ENCODE measurements around the gene SCYGR8. TPM values are rescaled to one million over a fixed set of nuclear protein-coding genes. Genes with fewer than 3 reads are reported as not detected.

Gene SCYGR8
- polyA plus RNA-seq, 3 donors = not detected

DNA sequence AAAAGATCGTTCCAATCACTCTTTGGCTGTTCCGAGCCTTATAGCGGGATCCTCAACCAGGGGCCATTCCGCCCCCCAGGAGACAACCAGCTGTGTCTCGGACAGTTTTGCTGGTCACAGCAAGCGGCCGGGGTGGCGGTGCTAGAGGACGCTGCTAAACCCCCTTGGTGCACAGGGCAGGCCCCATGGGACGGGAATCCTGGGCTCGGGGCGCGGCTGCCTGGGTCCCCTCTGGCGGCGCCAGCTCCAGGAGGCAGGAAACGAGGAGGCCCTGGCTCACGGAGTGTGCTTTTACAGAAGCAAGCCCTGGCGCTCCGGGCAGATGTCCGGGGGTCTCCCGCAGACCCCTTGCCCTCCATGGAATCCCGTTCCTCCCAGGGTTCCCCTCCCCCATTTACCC is 22.1 kb downstream of the SCYGR8 start:
- 92% methylated on average over 22 of the region's 22 CpGs for WGBS (ENCODE audit: insufficient coverage)
- Histone ChIP-seq H3K36me3 (replicated peaks in 1 of 2; ENCODE audit: control insufficient read depth in 1 of 2, insufficient read depth in 2 of 2, low read length in 2 of 2) (no peaks in the 10 kb centered on the region), H3K4me3 (replicated peaks in 1 of 3; ENCODE audit: low read depth in 2 of 3, low read length in 3 of 3) (no peak overlapping the region), H3K27ac (ENCODE audit: low read depth in 1 of 2, low read length in 2 of 2) (no peak overlapping the region), H4K20me1 (ENCODE audit: insufficient read depth, low read length) (no peaks in the 10 kb centered on the region), H3K9me3 (replicated peaks in 1 of 2; ENCODE audit: control insufficient read depth in 1 of 2, insufficient read depth in 1 of 2, low read length in 2 of 2) (no peaks in the 10 kb centered on the region), H2AFZ (ENCODE audit: insufficient read depth, low read depth, low read length, poor library complexity, severe bottlenecking) (no peak overlapping the region), H3K4me2 (replicated peaks; ENCODE audit: extremely low read depth, low read length, poor library complexity, severe bottlenecking) (no peak overlapping the region), H3K4me1 (ENCODE audit: control insufficient read depth in 1 of 2, insufficient read depth in 2 of 2, low read length in 2 of 2) (no peaks in the 10 kb centered on the region), H3K79me2 (ENCODE audit: insufficient read depth, low read length) (no peaks in the 10 kb centered on the region), H3K9ac (ENCODE audit: insufficient read depth, low read length, poor library complexity, severe bottlenecking) (no peak overlapping the region), H3K27me3 (ENCODE audit: control insufficient read depth in 2 of 2, insufficient read depth in 2 of 2, low read length in 2 of 2) (no peaks in the 10 kb centered on the region)
- H3K27me3 Mint-ChIP-seq (ENCODE audit: low read depth in 3 of 3) = peaks cover 2 to 6% (median 3%) of the 10 kb centered on the region in 3 donors
- no peak overlapping the region for H3K27ac Mint-ChIP-seq
- intact Hi-C loops (cut with micrococcal nuclease) = loop anchor here in 1 of 2 donors (5.0 to 10.0 kb wide), 2 partner anchors 531 to 643 kb away; no protein-coding TSS in a partner anchor
- no peak for DNase-seq
- TF ChIP-seq, protein P1, sequence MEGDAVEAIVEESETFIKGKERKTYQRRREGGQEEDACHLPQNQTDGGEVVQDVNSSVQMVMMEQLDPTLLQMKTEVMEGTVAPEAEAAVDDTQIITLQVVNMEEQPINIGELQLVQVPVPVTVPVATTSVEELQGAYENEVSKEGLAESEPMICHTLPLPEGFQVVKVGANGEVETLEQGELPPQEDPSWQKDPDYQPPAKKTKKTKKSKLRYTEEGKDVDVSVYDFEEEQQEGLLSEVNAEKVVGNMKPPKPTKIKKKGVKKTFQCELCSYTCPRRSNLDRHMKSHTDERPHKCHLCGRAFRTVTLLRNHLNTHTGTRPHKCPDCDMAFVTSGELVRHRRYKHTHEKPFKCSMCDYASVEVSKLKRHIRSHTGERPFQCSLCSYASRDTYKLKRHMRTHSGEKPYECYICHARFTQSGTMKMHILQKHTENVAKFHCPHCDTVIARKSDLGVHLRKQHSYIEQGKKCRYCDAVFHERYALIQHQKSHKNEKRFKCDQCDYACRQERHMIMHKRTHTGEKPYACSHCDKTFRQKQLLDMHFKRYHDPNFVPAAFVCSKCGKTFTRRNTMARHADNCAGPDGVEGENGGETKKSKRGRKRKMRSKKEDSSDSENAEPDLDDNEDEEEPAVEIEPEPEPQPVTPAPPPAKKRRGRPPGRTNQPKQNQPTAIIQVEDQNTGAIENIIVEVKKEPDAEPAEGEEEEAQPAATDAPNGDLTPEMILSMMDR (IDR thresholded peaks at IDR 0.05) = no peak
- H3K36me3 Mint-ChIP-seq = no peaks in the 10 kb centered on the region
- H3K4me3 Mint-ChIP-seq = no peak overlapping the region
- H3K9me3 Mint-ChIP-seq = peaks cover 0 to 3% (median 0%) of the 10 kb centered on the region in 7 donors
- peaks cover 4% of the 10 kb centered on the region for H3K4me1 Mint-ChIP-seq

DNA sequence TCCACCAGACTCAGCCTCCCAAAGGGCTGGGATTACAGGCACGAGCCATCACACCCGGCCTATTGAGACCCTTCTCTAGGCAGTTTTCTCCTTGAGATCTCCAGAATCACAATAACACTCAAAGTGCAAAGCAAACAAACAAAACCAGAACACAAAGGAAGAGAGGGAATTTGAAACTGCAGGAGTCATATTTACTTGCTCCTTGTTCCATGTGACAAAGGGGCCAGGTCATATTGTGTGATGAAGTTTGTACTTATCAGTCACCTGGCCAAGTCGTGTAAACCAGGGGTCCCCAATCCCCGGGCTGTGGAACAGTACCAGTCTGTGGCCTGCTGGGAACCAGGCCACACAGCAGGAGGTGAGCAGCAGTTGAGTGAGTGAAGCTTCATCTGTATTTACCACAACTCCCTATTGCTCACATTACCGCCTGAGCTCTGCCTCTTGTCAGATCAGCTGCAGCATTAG is 26.5 kb downstream of the SCYGR8 start:
- intact Hi-C loops (cut with micrococcal nuclease) = no loop called here
- peaks cover 0 to 6% (median 0%) of the 10 kb centered on the region in 3 donors for H3K27me3 Mint-ChIP-seq (ENCODE audit: low read depth in 3 of 3)
- H2AFZ ChIP-seq (ENCODE audit: insufficient read depth, low read depth, low read length, poor library complexity, severe bottlenecking) = no peak overlapping the region
- H3K27me3 ChIP-seq (ENCODE audit: control insufficient read depth in 2 of 2, insufficient read depth in 2 of 2, low read length in 2 of 2) = no peaks in the 10 kb centered on the region
- TF ChIP-seq, protein P1 (IDR thresholded peaks at IDR 0.05) = no peak
- no peak overlapping the region for H3K27ac ChIP-seq (ENCODE audit: low read depth in 1 of 2, low read length in 2 of 2)
- no peak overlapping the region for H3K4me3 Mint-ChIP-seq
- H3K9me3 ChIP-seq (replicated peaks in 1 of 2; ENCODE audit: control insufficient read depth in 1 of 2, insufficient read depth in 1 of 2, low read length in 2 of 2) = no peaks in the 10 kb centered on the region
- H3K36me3 Mint-ChIP-seq = no peaks in the 10 kb centered on the region
- H3K9ac ChIP-seq (ENCODE audit: insufficient read depth, low read length, poor library complexity, severe bottlenecking) = no peak overlapping the region
- peaks cover 2% of the 10 kb centered on the region for H3K4me1 Mint-ChIP-seq
- H3K4me3 ChIP-seq (replicated peaks in 1 of 3; ENCODE audit: low read depth in 2 of 3, low read length in 3 of 3) = no peak overlapping the region
- no peaks in the 10 kb centered on the region for H3K9me3 Mint-ChIP-seq
- no peaks in the 10 kb centered on the region for H3K36me3 ChIP-seq (replicated peaks in 1 of 2; ENCODE audit: control insufficient read depth in 1 of 2, insufficient read depth in 2 of 2, low read length in 2 of 2)
- no peaks in the 10 kb centered on the region for H3K79me2 ChIP-seq (ENCODE audit: insufficient read depth, low read length)
- WGBS (ENCODE audit: insufficient coverage) = 100% methylated on average over 2 of the region's 5 CpGs
- H4K20me1 ChIP-seq (ENCODE audit: insufficient read depth, low read length) = no peaks in the 10 kb centered on the region
- H3K4me1 ChIP-seq (ENCODE audit: control insufficient read depth in 1 of 2, insufficient read depth in 2 of 2, low read length in 2 of 2) = no peaks in the 10 kb centered on the region
- no peak overlapping the region for H3K4me2 ChIP-seq (replicated peaks; ENCODE audit: extremely low read depth, low read length, poor library complexity, severe bottlenecking)
- DNase-seq = no peak
- peak overlapping the region in 1 of 7 donors; percentile 26 for H3K27ac Mint-ChIP-seq

Measured in CD14-positive monocyte (primary cell).